Measurements from ENCODE around the gene SARM1. TPM values are rescaled to one million over a fixed set of nuclear protein-coding genes. Genes with fewer than 3 reads are reported as not detected.
"Not testable (repeated sequence)": the region's sequence is repeated elsewhere in the genome, so short reads cannot be mapped to it uniquely, and the experiment has no call there.

The SARM1 gene
- total RNA-seq, 1 donor: 8.8 TPM

DNA sequence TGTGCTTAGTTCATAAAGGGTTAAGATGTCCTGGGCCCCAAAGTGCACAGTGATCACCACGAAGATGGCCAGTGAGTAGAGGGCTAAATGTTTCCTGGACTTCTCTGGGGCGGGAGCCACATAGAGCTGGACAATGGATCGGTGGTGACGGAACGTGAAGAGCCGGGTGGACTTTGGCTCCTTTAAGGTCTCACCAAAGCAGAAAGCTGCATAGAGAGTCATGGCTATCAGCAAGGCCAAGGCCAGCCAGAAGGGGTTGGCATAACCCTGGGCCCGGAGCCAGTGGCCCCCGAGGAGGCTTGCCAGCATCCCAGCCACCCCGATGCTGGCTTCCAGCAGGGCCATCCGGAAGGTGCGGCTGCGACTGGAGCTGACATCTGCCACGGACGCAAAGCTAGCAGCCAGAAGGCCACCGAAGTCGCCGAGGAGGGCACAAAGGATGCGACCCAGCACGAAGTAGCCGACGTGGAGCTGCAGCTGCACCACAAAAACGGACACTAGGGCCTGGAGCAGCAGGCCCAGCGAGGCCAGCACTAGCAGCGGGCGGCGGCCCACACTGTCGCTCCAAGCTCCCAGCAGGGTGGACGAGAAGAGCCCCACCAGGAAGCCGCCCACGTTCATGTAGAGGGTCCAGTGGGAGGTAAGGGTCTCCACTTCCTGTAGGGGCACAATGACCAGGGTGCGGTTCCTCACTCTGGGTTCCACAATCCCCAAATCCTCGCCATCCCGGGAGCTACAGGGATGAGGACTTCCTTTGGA lies 33.5 kb downstream of the SARM1 start:
- H3K27me3 ChIP-seq (ENCODE audit: insufficient read depth, low read length): peaks cover 3% of the 10 kb centered on the region
- peaks cover 35% of the 10 kb centered on the region for H3K4me1 ChIP-seq (ENCODE audit: insufficient read depth, low read length)
- no peaks in the 10 kb centered on the region for H3K9me3 ChIP-seq (ENCODE audit: low read depth, low read length)
- H3K4me3 ChIP-seq (ENCODE audit: low read length): no peak overlapping the region

- peak within 1 kb of the TSS; percentile 47 for H3K4me3 ChIP-seq (ENCODE audit: low read length)
- no peaks in the 10 kb centered on the region for H3K9me3 ChIP-seq (ENCODE audit: low read depth, low read length)
- peaks cover 3% of the 10 kb centered on the region for H3K27me3 ChIP-seq (ENCODE audit: insufficient read depth, low read length)
- peaks cover 35% of the 10 kb centered on the region for H3K4me1 ChIP-seq (ENCODE audit: insufficient read depth, low read length)
These were observed 34.4 kb downstream of the SARM1 start, which contains the start of gene SLC46A1 for GRCh38 chr17:28405632-28406472. SLC46A1 (minus strand) TSS chr17:28406212; CDS start chr17:28406114, 98 bp downstream.

DNA sequence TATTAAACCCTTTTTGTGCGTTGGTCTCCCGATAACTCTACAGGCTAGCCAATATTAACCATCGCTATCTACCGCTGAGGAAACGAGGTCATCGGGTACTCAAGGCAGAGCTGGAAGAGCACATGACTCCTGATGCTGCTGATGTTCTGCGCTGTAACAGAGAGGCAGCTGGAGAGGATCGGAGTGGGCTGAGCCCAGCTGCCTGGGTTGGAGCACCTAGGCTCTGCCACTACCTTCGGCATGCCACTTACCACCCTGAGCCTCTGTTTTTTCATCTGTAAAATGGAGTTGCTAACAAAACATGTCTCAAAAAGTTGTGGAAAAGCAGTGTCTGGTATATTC lies 35.0 kb downstream of the SARM1 start:
- Histone ChIP-seq H3K9me3 (ENCODE audit: low read depth, low read length) (no peaks in the 10 kb centered on the region), H3K4me1 (ENCODE audit: insufficient read depth, low read length) (peaks cover 35% of the 10 kb centered on the region), H3K4me3 (ENCODE audit: low read length) (peak overlapping the region; percentile 47), H3K27me3 (ENCODE audit: insufficient read depth, low read length) (peaks cover 3% of the 10 kb centered on the region)

DNA sequence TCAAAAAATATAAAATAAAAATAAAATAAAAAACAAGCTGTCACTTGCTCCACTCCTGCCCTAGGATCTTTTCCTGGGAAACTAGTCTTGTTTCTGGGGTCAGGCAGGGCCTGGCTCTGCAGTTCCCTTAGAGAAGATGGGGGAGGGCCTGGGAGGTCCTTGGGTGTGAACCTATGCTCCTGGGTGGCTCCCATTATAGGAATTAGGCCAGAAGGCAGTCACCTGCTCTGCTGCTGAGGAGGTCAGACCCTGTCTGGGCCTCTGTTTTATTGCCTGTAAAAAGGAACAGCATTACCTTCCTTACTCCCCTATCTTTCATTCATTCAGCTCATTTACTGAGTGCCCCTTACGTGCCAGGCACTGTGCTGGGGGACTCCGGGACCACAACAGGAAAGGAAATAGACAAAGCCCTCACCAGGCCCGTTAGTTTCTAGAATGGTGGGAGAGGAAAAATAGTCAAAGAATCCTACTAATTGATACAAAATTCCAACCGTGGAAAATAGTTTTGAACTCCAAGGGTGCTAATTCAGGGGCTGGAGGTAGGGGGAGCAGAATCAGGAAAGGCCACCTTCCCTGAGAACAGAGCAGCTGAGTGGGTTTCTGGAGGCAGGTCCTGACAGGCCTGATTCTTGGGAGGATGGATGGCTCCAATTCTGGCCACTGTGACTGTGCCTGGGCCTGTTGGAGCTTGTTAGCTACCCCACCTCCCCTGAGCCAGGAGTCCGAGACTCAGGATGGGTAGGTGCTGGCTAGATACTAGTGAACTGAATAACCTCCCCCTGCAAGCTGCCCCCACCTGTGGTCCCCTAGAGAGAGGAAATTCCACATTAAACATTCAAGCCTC lies 35.9 kb downstream of the SARM1 start:
- Histone ChIP-seq H3K4me3 (ENCODE audit: low read length) (no peak overlapping the region), H3K9me3 (ENCODE audit: low read depth, low read length) (no peaks in the 10 kb centered on the region), H3K27me3 (ENCODE audit: insufficient read depth, low read length) (peaks cover 3% of the 10 kb centered on the region), H3K4me1 (ENCODE audit: insufficient read depth, low read length) (peaks cover 35% of the 10 kb centered on the region)

DNA sequence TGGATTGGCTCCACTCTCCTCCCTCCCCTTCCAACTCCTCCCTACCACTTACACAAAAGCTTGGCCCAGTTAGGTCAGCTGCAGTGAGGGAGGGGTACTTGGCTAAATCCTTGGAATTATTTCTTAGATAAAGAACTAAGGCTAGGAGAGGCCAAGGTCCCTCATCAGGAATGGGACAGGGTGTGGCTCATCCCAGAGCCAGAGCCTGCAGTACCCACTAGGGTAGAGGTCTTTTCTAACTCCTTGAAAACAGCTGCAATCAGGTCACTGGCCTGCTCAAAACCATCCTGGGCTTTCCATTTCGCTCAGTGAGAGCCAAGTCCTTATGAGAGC lies 36.4 kb downstream of the SARM1 start:
- Histone ChIP-seq H3K4me3 (ENCODE audit: low read length) (no peak overlapping the region), H3K27me3 (ENCODE audit: insufficient read depth, low read length) (peaks cover 3% of the 10 kb centered on the region), H3K4me1 (ENCODE audit: insufficient read depth, low read length) (peaks cover 34% of the 10 kb centered on the region), H3K9me3 (ENCODE audit: low read depth, low read length) (no peaks in the 10 kb centered on the region)

DNA sequence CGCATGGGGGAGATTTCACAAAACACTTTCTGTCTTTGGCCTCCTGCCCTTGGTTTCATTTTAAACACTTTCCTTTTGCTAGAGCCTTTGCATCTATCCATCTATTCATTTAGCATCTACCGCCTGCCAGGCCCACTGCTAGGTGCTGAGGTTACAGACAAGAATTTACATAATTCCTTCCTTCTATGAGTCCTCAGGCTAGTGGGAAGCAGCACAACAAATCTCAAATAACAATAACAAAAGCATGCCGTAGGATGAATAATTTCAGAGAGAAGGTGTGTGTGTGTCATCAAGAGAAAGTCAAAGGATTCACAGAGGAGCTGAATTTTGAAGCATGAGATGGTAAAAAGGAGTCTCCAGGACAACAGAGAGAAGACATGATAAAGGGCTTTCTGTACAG lies 40.6 kb downstream of the SARM1 start:
- Histone ChIP-seq H3K27me3 (ENCODE audit: insufficient read depth, low read length) (peaks cover 3% of the 10 kb centered on the region), H3K4me3 (ENCODE audit: low read length) (no peak overlapping the region), H3K4me1 (ENCODE audit: insufficient read depth, low read length) (no peaks in the 10 kb centered on the region), H3K9me3 (ENCODE audit: low read depth, low read length) (no peaks in the 10 kb centered on the region)

DNA sequence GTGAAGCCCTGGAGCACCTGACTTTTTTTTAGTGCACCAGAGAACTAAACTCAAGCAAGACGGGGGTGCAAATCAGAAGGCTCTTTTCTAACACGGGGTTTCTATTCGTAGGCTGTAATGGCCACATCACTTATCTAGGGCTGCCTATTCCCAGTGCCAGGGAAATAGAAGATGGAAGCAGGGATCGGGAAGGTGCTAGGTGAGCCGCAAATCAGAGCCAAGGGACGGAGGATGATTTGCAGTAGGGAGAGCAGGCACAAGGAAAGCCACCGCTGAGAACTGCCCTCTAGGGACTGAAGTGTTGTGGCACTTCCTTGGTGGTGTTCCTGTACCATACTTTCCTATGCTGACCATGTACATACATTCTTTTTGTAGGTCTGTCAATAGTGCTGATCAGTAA lies 42.3 kb downstream of the SARM1 start:
- Histone ChIP-seq H3K4me3 (ENCODE audit: low read length) (no peak overlapping the region), H3K27me3 (ENCODE audit: insufficient read depth, low read length) (no peaks in the 10 kb centered on the region), H3K9me3 (ENCODE audit: low read depth, low read length) (no peaks in the 10 kb centered on the region)

DNA sequence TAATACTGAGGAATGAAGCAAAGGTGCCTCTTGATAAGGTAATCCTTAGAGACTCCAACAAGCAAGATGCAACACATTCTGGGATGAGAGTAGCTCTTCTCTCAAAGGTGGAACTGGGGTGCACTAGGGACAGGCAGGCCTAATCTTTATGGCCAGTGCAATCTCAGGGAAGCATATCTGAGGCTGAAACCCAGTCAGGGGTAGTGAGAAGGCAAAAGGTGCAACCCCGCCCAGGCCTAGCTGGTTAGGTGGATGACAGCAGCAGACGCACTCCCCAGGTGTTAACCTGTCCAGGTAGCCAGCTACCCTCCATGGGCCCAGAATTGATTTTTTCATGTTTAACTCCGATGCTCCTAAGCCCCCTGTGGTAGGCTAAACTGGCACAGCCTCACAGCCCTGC lies 44.4 kb downstream of the SARM1 start:
- Histone ChIP-seq H3K9me3 (ENCODE audit: low read depth, low read length) (no peaks in the 10 kb centered on the region), H3K27me3 (ENCODE audit: insufficient read depth, low read length) (no peaks in the 10 kb centered on the region), H3K4me1 (ENCODE audit: insufficient read depth, low read length) (no peaks in the 10 kb centered on the region), H3K4me3 (ENCODE audit: low read length) (no peak overlapping the region)

More for the DNA sequence above, 42.3 kb downstream of the SARM1 start:
- H3K4me1 ChIP-seq (ENCODE audit: insufficient read depth, low read length): no peaks in the 10 kb centered on the region

DNA sequence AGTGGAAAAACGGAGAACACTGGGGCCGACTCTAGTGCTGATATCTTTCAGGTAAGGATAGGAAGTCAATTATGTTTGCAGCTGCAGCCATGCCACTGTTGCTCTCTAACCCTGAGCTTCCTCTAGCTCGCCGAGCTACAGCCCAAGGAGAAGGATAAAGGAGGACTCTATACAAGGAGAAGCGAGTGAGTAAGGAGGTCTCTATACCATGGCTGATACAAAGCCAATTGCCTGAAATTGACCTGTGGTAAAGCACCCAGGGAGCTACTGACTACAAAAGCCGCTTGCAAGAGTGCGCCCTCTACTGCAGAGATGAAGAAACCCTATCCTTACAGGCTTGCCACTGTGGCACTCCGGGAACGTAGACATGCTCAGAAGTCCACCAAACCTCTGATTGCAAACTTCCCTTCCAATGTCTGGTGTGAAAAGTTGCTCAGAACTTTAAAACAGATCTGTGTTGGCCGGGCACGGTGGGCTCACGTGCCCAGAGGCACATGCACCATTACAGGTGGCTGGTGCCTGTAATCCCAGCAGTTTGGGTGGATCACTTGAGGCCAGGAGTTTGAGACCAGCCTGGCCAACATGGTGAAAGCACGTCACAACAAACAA lies 45.3 kb downstream of the SARM1 start:
- Histone ChIP-seq H3K9me3 (ENCODE audit: low read depth, low read length) (no peaks in the 10 kb centered on the region), H3K27me3 (ENCODE audit: insufficient read depth, low read length) (no peaks in the 10 kb centered on the region), H3K4me3 (ENCODE audit: low read length) (no peak overlapping the region), H3K4me1 (ENCODE audit: insufficient read depth, low read length) (no peaks in the 10 kb centered on the region)

GRCh38 chr17:28421787-28422305 lies 50.4 kb downstream of the SARM1 start:
- H3K9me3 ChIP-seq (ENCODE audit: low read depth, low read length): no peaks in the 10 kb centered on the region
- H3K27me3 ChIP-seq (ENCODE audit: insufficient read depth, low read length): no peaks in the 10 kb centered on the region
- no peak overlapping the region for H3K4me3 ChIP-seq (ENCODE audit: low read length)
- H3K4me1 ChIP-seq (ENCODE audit: insufficient read depth, low read length): no peaks in the 10 kb centered on the region

- Histone ChIP-seq H3K27me3 (ENCODE audit: insufficient read depth, low read length) (no peaks in the 10 kb centered on the region), H3K4me3 (ENCODE audit: low read length) (no peak overlapping the region), H3K4me1 (ENCODE audit: insufficient read depth, low read length) (no peaks in the 10 kb centered on the region), H3K9me3 (ENCODE audit: low read depth, low read length) (no peaks in the 10 kb centered on the region)
These were observed 53.7 kb downstream of the SARM1 start for GRCh38 chr17:28425206-28425605.

GRCh38 chr17:28426081-28426519 lies 54.6 kb downstream of the SARM1 start:
- Histone ChIP-seq H3K9me3 (ENCODE audit: low read depth, low read length) (no peaks in the 10 kb centered on the region), H3K27me3 (ENCODE audit: insufficient read depth, low read length) (no peaks in the 10 kb centered on the region), H3K4me3 (ENCODE audit: low read length) (no peak overlapping the region), H3K4me1 (ENCODE audit: insufficient read depth, low read length) (no peaks in the 10 kb centered on the region)

GRCh38 chr17:28427371-28427770 lies 55.9 kb downstream of the SARM1 start:
- H3K4me1 ChIP-seq (ENCODE audit: insufficient read depth, low read length): no peaks in the 10 kb centered on the region
- peaks cover 7% of the 10 kb centered on the region for H3K27me3 ChIP-seq (ENCODE audit: insufficient read depth, low read length)

GRCh38 chr17:28427982-28428381 lies 56.5 kb downstream of the SARM1 start:
- H3K4me1 ChIP-seq (ENCODE audit: insufficient read depth, low read length); H3K4me3 ChIP-seq (ENCODE audit: low read length); H3K27me3 ChIP-seq (ENCODE audit: insufficient read depth, low read length); H3K9me3 ChIP-seq (ENCODE audit: low read depth, low read length): not testable (repeated sequence)

More at GRCh38 chr17:28427371-28427770, 55.9 kb downstream of the SARM1 start:
- H3K9me3 ChIP-seq (ENCODE audit: low read depth, low read length): no peaks in the 10 kb centered on the region
- H3K4me3 ChIP-seq (ENCODE audit: low read length): no peak overlapping the region
